ENCODE measurements around the gene HOXC11.

The HOXC11 gene

GRCh38 chr12:53960187-53961024 is 12.5 kb upstream of the HOXC11 start:
- DNase-seq, result no peak

GRCh38 chr12:53961025-53961761 is 11.7 kb upstream of the HOXC11 start:
- DNase-seq, result no peak

GRCh38 chr12:53963005-53963404 is 9.9 kb upstream of the HOXC11 start:
- DNase-seq, result no peak

- no peak for DNase-seq
Observed at GRCh38 chr12:53963434-53964314, 9.3 kb upstream of the HOXC11 start.

- no peak for DNase-seq
Observed at GRCh38 chr12:53964315-53964713, 8.6 kb upstream of the HOXC11 start.

- DNase-seq, result no peak
Observed at GRCh38 chr12:53965281-53966084, 7.4 kb upstream of the HOXC11 start.

GRCh38 chr12:53966085-53966384 is 6.9 kb upstream of the HOXC11 start:
- no peak for DNase-seq

- no peak for DNase-seq
Observed at GRCh38 chr12:53966385-53967133, 6.4 kb upstream of the HOXC11 start.

- no peak for DNase-seq
Observed at GRCh38 chr12:53967421-53967925, 5.5 kb upstream of the HOXC11 start.

- DNase-seq, result no peak
Observed at GRCh38 chr12:53968214-53969127, 4.5 kb upstream of the HOXC11 start.

GRCh38 chr12:53969588-53970259 is 3.2 kb upstream of the HOXC11 start:
- DNase-seq, result no peak

GRCh38 chr12:53970451-53970850 is 2.5 kb upstream of the HOXC11 start:
- DNase-seq, result no peak

GRCh38 chr12:53971129-53971528 is 1.8 kb upstream of the HOXC11 start:
- DNase-seq, result no peak

GRCh38 chr12:53971686-53972085 is 1.2 kb upstream of the HOXC11 start:
- DNase-seq, result no peak

- DNase-seq, result no peak
Observed at GRCh38 chr12:53972152-53972702, 699 bp upstream of the HOXC11 start.

GRCh38 chr12:53973236-53974042 is 513 bp downstream of the HOXC11 start:
- no peak for DNase-seq

- DNase-seq, result peak; percentile 44
Observed at GRCh38 chr12:53974084-53975063, 1.4 kb downstream of the HOXC11 start, which contains the start of gene HOTAIR. TSS of gene HOTAIR (minus strand) at chr12:53974954.

Measured in NCI-H1092 (cell line).